HG03457 (cell line): ENCODE results near the gene ERG.

Experiments used
- ATAC-seq: cut with Tn5 transposase; IDR thresholded peaks from one replicate; pipeline ENCODE4 v1.9.1; 2021; ENCODE audit warnings: moderate number of reproducible peaks; ENCODE audit not compliant: unreplicated experiment

Gene ERG

GRCh38 chr21:38396325-38396724, 102.0 kb downstream of the ERG start:
- no peak for ATAC-seq

GRCh38 chr21:38395581-38395980, 102.7 kb downstream of the ERG start:
- ATAC-seq: no peak

DNA sequence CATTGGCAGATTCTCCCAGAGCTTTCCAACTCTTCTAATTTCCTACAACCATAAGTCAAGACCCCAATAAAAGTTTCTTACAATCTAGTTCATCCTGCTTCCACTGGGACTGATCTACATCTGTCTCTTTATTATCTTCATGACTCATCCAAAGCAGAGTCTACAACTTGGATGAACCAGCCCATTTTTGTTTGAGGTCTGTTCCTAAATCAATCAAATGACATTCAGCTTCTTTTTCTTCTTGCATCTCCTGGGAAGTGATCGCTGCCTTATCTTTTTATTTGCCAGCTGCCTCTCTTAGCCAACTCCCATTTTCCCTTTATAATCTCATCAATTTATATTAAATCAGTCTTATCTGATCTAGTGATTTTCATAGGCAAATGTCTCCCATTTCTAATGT, 105.6 kb downstream of the ERG start:
- no peak for ATAC-seq

GRCh38 chr21:38389896-38390295, 108.4 kb downstream of the ERG start:
- ATAC-seq: no peak

- no peak for ATAC-seq
Measured at GRCh38 chr21:38389354-38389676, 109.0 kb downstream of the ERG start.

DNA sequence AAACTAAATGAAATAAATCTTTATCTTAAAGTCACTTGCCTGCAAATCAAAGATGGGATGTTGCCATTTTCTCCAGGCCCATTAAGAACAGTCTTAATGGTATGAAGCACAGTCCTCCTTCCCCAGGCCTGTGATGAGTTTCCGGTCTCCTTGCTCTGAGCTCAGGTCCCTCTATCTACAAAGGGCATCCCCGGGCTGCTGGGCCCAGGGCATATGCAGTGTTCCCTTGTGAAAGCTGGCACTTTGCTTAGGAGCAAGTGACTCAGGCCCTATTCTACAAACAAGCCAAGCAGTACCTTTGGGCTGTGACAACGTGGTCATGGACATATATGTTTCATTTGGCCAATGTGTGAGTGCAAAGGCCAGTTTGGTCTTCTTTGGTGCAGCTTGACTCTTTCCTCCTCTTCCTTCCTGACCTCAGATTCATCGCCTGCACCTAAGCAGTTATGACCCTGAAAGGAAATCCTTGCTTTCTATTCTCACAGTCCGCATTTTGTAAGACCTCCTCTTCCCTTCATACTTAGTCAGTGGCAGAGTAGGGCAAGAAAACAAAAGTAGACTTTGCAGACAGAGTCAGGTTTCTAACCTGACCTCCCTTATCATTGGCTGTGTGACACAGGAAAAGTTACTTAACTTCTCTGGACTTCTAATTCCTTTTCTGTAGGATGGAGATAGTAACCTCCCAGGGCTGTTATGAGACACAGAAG, 109.5 kb downstream of the ERG start:
- no peak for ATAC-seq

DNA sequence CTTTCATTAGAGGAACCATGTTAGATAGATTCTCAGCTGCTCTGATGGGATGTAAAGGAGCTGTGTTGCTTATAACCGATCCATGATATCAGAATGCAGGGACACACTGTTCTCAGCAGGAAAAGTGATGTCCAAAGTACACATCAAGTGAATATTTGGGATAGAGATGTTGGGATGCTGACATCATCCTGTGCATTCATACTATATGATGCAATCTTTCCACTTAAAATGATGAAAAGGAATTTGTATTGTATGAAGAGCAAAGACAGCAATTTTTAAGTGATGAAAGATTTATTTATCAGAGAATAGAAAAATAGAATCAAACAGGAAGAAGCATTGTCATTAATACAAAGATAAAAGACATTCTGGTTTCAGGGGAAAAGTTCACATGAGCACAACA, 110.1 kb downstream of the ERG start:
- ATAC-seq: no peak

DNA sequence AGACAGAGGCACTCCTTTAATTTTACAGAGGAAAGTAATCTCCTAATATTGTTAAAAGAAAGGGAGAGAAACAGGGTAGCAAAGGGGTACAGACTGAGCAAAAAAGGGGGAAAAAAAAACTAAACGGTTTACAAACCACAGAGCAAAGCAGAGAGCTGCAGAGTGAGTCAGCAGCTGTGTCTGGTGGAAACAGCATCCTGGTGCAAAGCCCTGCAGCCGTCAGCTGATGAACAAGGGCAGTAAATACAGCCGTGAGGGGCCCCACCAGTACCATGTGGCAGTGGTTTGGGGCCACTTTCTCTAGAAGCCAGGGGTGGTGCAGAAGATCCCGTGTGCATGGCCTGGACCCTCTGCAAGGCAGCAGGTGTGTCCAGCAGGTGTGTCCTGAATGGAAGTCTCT, 111.3 kb downstream of the ERG start:
- ATAC-seq: no peak

DNA sequence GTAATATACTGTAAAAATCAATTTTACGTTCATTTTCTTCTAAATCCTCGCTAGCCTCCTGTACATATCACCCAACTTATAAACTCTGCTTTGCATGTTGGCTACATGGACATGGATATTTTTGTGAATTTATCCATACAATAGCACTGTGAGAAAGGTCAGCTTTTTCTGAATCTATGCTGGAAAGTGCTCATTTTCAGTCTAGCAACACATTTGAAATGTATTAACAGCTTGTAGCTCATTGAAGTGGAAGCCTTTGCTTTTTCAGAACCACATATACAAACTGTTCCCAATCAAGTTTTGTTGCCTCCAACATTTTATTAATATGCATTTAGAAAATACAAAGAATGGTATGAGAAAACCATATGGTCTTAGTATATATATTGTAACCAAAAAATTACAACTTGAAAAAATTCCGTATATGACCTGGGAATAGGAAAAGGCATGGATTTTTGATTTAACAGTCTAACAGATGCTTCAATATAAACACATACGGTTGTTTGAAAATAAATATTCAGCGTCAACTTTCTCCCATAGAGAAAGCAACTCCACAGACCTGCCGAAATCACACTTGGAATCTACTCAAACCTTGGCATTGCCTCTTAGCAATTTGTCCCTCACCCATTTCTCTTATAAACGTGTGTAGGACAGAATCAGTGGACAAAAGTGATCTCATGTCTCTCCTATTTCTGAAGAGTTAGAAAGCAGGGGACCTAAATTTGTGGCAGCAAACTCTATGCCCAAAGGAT, 112.7 kb downstream of the ERG start:
- ATAC-seq: no peak

DNA sequence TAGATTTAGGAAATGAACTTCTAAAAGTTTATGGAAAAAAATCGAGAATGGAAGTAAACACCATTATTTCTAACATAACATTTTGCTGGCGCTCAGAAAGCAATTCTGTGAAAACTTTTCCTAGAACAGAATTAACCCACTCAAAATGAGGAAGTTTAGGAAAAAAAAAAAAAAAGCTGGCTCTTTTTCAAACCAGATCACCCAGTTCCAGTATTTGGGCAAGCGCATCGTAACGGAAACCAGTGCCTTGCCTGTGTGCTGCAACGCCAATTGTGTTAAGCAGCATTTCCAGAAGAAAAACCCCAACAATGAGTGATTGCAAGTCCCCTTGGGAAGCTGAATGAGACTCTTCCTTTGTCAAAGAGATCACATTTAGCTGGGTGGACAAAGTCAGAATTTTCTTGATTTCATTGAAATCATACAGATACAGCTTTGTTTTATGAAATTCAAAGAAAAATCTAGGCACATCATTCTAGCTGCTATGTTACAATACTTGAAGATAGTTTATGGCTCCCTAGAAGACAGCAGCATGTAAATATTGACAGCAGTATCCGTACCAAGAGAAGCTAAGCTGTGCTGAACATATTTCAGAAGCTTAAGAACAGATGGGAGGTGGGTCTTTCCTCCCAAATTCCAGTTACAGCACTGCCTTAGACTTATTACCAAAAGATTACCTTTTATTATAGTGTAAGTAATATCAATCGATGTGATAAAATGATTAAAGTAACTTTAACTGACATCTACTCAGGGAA, 113.4 kb downstream of the ERG start:
- ATAC-seq: no peak

GRCh38 chr21:38384238-38384560, 114.1 kb downstream of the ERG start:
- no peak for ATAC-seq

GRCh38 chr21:38383411-38384237, 114.7 kb downstream of the ERG start:
- no peak for ATAC-seq

- ATAC-seq: no peak
Measured at GRCh38 chr21:38380481-38381137, 117.7 kb downstream of the ERG start.

DNA sequence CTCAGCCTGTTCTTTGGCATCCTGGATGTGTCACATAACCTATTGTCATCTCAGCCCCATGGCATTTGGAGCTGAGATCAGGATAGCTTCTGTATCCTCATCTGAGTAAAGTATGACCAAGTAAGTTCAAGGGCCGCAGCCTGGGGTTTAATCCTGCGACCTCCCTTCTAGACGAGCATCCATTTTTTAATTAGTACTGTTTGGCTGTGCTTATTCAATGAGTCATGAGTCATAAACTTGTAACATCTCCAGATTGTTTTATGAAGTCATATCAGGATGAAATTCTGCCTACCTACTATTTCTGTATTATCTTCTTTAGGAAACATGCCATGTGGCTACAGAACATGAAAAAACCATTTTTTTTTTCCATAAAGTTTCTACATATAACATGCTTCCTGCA, 119.1 kb downstream of the ERG start:
- ATAC-seq: no peak

DNA sequence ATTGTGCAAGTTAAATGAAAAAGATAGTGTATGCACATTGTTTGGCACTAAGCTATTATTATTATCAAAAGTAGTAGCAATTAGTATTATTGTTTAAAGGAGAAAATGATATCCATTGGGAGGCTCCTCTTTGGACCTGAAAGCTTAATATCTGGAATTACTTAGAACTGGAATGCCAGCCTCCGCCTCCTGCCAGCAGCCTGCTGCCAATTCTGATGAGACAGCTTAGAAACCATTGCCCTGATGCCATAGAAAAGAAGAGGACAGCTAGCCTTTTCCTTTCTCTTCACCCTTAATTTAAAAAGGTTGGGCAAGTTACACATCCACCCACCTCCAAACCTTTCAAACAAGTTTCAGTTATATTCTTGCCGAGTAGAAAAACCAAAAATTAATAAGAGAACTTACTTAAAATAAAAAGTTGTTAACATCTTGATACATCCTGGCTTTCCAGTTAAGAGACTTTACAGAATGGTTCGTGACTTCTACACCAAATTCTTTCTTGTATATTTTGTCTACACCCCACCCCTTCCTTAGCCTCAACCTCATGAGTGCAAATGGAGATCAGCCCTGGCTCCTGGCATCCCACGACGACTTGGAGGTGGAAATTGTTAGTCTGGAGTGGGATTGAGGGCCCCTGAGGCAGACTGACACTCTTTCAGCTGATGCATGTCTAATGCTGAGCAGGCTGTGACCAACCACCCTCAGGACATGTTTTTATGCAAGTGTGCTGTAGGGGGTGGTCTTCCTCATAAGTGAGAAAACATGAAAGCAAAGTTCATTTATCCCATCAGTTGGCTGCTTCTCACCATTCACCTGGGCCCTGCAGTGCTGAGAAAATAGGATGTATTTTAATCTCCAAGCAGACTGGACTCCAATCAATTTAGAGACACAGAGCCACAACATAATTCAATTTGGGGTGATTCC, 120.8 kb downstream of the ERG start:
- ATAC-seq: no peak

GRCh38 chr21:38376693-38377092, 121.6 kb downstream of the ERG start:
- ATAC-seq: no peak

DNA sequence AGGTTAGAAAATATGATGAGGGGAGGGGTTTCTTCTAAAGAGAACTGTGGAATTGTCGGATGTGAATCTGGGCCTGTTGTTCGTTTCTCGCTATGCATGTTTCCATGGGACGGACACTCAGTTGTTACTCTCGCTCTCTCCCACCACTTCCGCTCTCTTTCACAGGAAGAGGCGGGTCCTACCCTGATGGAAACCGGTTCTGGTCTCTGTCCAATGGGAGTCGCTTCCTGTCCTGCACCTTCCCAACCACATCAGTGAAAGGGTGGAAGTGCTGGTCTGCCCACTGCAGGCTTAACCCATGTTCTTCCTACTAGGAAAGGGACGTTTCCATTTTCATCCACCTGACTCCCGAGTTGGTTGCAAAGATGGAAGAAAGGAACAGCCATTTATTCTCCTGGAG, 122.0 kb downstream of the ERG start:
- no peak for ATAC-seq

DNA sequence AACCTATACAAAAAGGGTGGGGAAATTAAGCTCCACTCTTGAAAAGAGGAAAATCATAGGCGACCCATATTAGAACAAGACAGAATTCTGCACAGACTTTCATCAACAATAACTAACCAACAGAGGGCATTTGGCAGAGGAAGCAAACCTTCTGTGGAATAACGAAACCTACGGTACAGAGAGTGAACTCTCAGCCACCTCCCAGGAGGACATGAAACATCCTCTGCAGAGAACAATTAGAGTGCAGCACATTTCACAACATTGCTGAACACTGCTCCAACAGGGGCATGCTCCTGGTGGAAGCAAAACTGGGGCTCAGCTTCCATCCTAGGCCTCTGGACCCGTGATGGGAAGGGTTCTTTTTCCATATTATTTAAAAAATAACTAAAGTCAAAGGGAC, 130.6 kb downstream of the ERG start:
- no peak for ATAC-seq

DNA sequence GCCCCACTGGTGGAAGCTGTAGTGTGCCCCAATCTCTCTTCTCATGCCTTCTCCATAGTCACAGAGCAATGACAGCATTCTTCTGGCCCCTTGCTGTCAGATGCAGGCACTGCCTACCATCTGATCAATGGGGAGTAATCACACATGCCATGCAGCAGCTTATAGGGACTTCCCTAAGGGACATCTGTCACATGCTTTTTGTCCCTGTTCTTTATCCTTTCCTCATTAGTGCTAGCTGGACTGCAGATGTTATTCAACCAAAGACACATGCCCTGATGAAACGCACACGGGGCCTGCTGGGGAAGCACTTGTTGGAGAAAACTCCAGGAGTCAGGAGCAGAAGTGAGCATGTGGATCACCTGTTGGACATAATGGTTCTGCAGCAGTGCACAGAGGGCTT, 132.8 kb downstream of the ERG start:
- no peak for ATAC-seq

DNA sequence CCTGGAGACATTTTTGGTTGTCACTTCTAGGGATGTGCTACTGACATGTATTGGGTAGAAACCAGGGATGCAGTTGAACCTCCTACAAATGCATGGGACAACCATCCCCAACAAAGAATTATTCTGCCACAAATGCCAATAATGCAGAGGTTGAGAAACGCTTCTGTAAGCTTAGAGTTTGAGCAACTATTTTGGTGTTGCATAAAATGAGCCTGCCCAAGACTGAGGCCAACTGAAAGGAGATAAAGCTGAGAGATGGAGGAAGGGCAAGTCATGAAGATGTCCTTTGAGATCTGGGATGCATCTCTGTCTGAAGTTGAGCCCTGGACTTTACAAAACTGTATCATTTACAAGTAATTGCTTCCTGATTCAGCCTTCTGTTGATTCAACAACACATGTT, 134.6 kb downstream of the ERG start:
- ATAC-seq: no peak
